Liver (tissue), 9 donors: ENCODE results near the gene PRRG4. TPM values are rescaled to one million over a fixed set of nuclear protein-coding genes. Genes with fewer than 3 reads are reported as not detected.

Experiments
- DNase-seq: peaks from one replicate; pipeline ENCODE4 v3.0.0-alpha.2; 2017; ENCODE audit warnings: low spot score
- H3K27ac ChIP-seq, 2 donors: one replicate each; pipeline ENCODE4 v1.7.0; 2013; ENCODE audit warnings: inconsistent platforms in 2 of 2, low read length in 2 of 2, control low read depth in 1 of 2, low read depth in 1 of 2, mild to moderate bottlenecking in 1 of 2
- H3K27me3 ChIP-seq, 4 donors: one replicate each; pipeline versions ENCODE4 v1.6.1 to v1.7.0; 2013; ENCODE audit warnings: low read length in 3 of 4, inconsistent platforms in 1 of 4, mild to moderate bottlenecking in 1 of 4, moderate library complexity in 1 of 4; ENCODE audit not compliant: control insufficient read depth in 4 of 4, insufficient read depth in 4 of 4
- H3K36me3 ChIP-seq, 4 donors: one replicate each; pipeline versions ENCODE4 v1.6.1 to v1.7.0; 2013; ENCODE audit warnings: low read length in 3 of 4, mild to moderate bottlenecking in 3 of 4, low read depth in 1 of 4, moderate library complexity in 1 of 4; ENCODE audit not compliant: control insufficient read depth in 4 of 4, insufficient read depth in 3 of 4
- H3K4me1 ChIP-seq, 4 donors: one replicate each; pipeline versions ENCODE4 v1.6.1 to v1.7.0; 2013; ENCODE audit warnings: low read length in 3 of 4, mild to moderate bottlenecking in 3 of 4, moderate library complexity in 1 of 4; ENCODE audit not compliant: control insufficient read depth in 4 of 4, insufficient read depth in 4 of 4
- H3K4me3 ChIP-seq, 3 donors: one replicate each; pipeline versions ENCODE4 v1.6.1 to v1.7.0; 2013; ENCODE audit warnings: low read length in 3 of 3, control low read depth in 1 of 3, low read depth in 1 of 3, mild to moderate bottlenecking in 1 of 3
- H3K9ac ChIP-seq, 2 donors: one replicate each; pipeline ENCODE4 v1.7.0; 2013; ENCODE audit warnings: low read length in 2 of 2, mild to moderate bottlenecking in 2 of 2, moderate library complexity in 2 of 2, control low read depth in 1 of 2, low read depth in 1 of 2
- H3K9me3 ChIP-seq, 4 donors: one replicate each; pipeline versions ENCODE4 v1.6.1 to v1.7.0; 2013; ENCODE audit warnings: low read length in 3 of 4; ENCODE audit not compliant: control insufficient read depth in 4 of 4
- ATF3 ChIP-seq: IDR thresholded peaks from 2 replicates; pipeline ENCODE4 v1.6.1; 2016; ENCODE audit warnings: antibody characterized with exemption
- EGR1 ChIP-seq, 2 donors: IDR thresholded peaks; 2 replicates each; pipeline ENCODE4 v1.6.1; 2016 to 2018; ENCODE audit warnings: antibody characterized with exemption in 2 of 2, low read depth in 2 of 2
- FOXA1 ChIP-seq: IDR thresholded peaks from 2 replicates; pipeline ENCODE4 v1.6.1; 2016; ENCODE audit warnings: antibody characterized with exemption
- FOXA2 ChIP-seq: IDR thresholded peaks from 2 replicates; pipeline ENCODE4 v1.6.1; 2016; ENCODE audit warnings: antibody characterized with exemption
- HNF4A ChIP-seq, 2 donors: conservative IDR thresholded peaks; 2 replicates each; pipeline ENCODE4 v1.6.1; 2016; ENCODE audit warnings: antibody characterized with exemption in 2 of 2, mild to moderate bottlenecking in 2 of 2
- HNF4G ChIP-seq: IDR thresholded peaks from 2 replicates; pipeline ENCODE4 v1.6.1; 2016; ENCODE audit warnings: antibody characterized with exemption
- JUND ChIP-seq, 2 donors: IDR thresholded peaks; 2 replicates each; pipeline ENCODE4 v1.6.1; 2016; ENCODE audit warnings: antibody characterized with exemption in 2 of 2
- MAX ChIP-seq: IDR thresholded peaks from 2 replicates; pipeline ENCODE4 v1.6.1; 2016; ENCODE audit warnings: antibody characterized with exemption
- NR2F2 ChIP-seq: IDR thresholded peaks from 2 replicates; pipeline ENCODE4 v1.6.1; 2016; ENCODE audit warnings: antibody characterized with exemption
- RAD21 ChIP-seq, 2 donors: IDR thresholded peaks; 2 replicates each; pipeline ENCODE4 v1.6.1; 2016; ENCODE audit warnings: antibody characterized with exemption in 2 of 2, mild to moderate bottlenecking in 2 of 2
- REST ChIP-seq: IDR thresholded peaks from 2 replicates; pipeline ENCODE4 v1.6.1; 2016; ENCODE audit warnings: antibody characterized with exemption, mild to moderate bottlenecking
- RXRA ChIP-seq, 2 donors: IDR thresholded peaks; 2 replicates each; pipeline ENCODE4 v1.6.1; 2017 to 2018; ENCODE audit warnings: antibody characterized with exemption in 2 of 2, mild to moderate bottlenecking in 1 of 2
- SP1 ChIP-seq: IDR thresholded peaks from 2 replicates; pipeline ENCODE4 v1.6.1; 2018; ENCODE audit warnings: antibody characterized with exemption, mild to moderate bottlenecking
- ZBTB33 ChIP-seq: IDR thresholded peaks from 2 replicates; pipeline ENCODE4 v1.6.1; 2016; ENCODE audit warnings: antibody characterized with exemption
- WGBS: extraction: QIAGEN DNeasy Blood & Tissue Kit; methylation state at CpG from one replicate; pipeline ENCODE4 v1.1.7; 2013; 5-methylcytosine and 5-hydroxymethylcytosine counted together
- polyA plus RNA-seq, 2 donors: library from polyadenylated mRNA; stranded (reverse) in 1 of 2; unstranded in 1 of 2; fragments of 200-250 nt in 1 of 2; fragments of >200 nt in 1 of 2; fragmentation: Nextera tagmentation in 1 of 2; extraction: Ambion mirVana in 1 of 2; gene quantifications; one replicate each; pipeline versions ENCODE4 v1.2.1 to v1.2.3, GENCODE V29; 2013 to 2015
- total RNA-seq, 2 donors: library from RNA; depleted of rRNA; stranded (reverse); fragments of >200 nt; gene quantifications; one replicate each; pipeline ENCODE4 v1.2.3, GENCODE V29; 2014
- donor health status: healthy.
- donor health status: healthy.
- donor health status: healthy.
- donor health status: healthy.
- donor health status: healthy.

PRRG4 gene
- total and polyA plus RNA-seq, 4 donors = 3.4 to 12.0 (median 5.9) TPM

GRCh38 chr11:32843544-32843943, 13.8 kb downstream of the PRRG4 start:
- no peaks in the 10 kb centered on the region for H3K27me3 ChIP-seq
- no peak overlapping the region for H3K4me3 ChIP-seq
- DNase-seq = no peak
- H3K9me3 ChIP-seq = no peaks in the 10 kb centered on the region
- no peak overlapping the region for H3K27ac ChIP-seq
- peaks cover 2 to 8% (median 3%) of the 10 kb centered on the region in 4 donors for H3K4me1 ChIP-seq
- H3K36me3 ChIP-seq = peaks cover 3 to 23% (median 9%) of the 10 kb centered on the region in 4 donors
- no peak overlapping the region for H3K9ac ChIP-seq
- 46% methylated on average over 3 of the region's 3 CpGs for WGBS
- TF ChIP-seq FOXA2 = no peak
- TF ChIP-seq FOXA1 = no peak
- TF ChIP-seq ATF3 = no peak
- peak in 1 of 2 donors; percentile 10 for TF ChIP-seq RAD21 (IDR thresholded peaks at IDR 0.05)
- no peak for TF ChIP-seq MAX
- TF ChIP-seq SP1 = no peak
- no peak for TF ChIP-seq REST
- no peak for TF ChIP-seq NR2F2
- no peak for TF ChIP-seq EGR1 (IDR thresholded peaks at IDR 0.05; ENCODE audit: low read depth in 2 of 2)
- TF ChIP-seq HNF4A (conservative IDR thresholded peaks at IDR 0.05) = peak in 1 of 2 donors; percentile 28

GRCh38 chr11:32847511-32847910, 17.8 kb downstream of the PRRG4 start:
- Histone ChIP-seq H3K4me1 (peaks cover 0 to 3% (median 2%) of the 10 kb centered on the region in 4 donors), H3K27me3 (no peaks in the 10 kb centered on the region), H3K4me3 (no peak overlapping the region), H3K36me3 (peaks cover 3 to 11% (median 5%) of the 10 kb centered on the region in 4 donors), H3K9me3 (no peaks in the 10 kb centered on the region), H3K9ac (no peak overlapping the region), H3K27ac (no peak overlapping the region)
- WGBS = 89% methylated on average over 2 of the region's 2 CpGs
- no peak for TF ChIP-seq HNF4G
- TF ChIP-seq ZBTB33 = no peak
- TF ChIP-seq EGR1 (IDR thresholded peaks at IDR 0.05; ENCODE audit: low read depth in 2 of 2) = no peak
- no peak for TF ChIP-seq RXRA (IDR thresholded peaks at IDR 0.05)
- no peak for TF ChIP-seq ATF3
- no peak for TF ChIP-seq HNF4A (conservative IDR thresholded peaks at IDR 0.05)
- no peak for TF ChIP-seq SP1
- no peak for TF ChIP-seq RAD21 (IDR thresholded peaks at IDR 0.05)
- no peak for TF ChIP-seq REST
- no peak for TF ChIP-seq NR2F2
- no peak for TF ChIP-seq JUND (IDR thresholded peaks at IDR 0.05)
- no peak for DNase-seq
